Nephron (organoid): Measurements from ENCODE around the gene PISD.

Experiments
- H3K27ac Mint-ChIP-seq, 3 experiments: 2 replicates each; pipeline ENCODE4 v1.8.0; 2020; ENCODE audit warnings: mixed read lengths in 3 of 3, mild to moderate bottlenecking in 2 of 3, moderate library complexity in 1 of 3
- H3K27me3 Mint-ChIP-seq: 2 replicates; pipeline ENCODE4 v1.8.0; 2021; ENCODE audit warnings: low read depth, mild to moderate bottlenecking, moderate library complexity, mixed read lengths
- H3K36me3 Mint-ChIP-seq: 2 replicates; pipeline ENCODE4 v1.8.0; 2020; ENCODE audit warnings: low read depth, mixed read lengths
- H3K4me1 Mint-ChIP-seq: 2 replicates; pipeline ENCODE4 v1.8.0; 2020; ENCODE audit warnings: mixed read lengths
- H3K4me3 Mint-ChIP-seq, 3 experiments: 2 replicates each; pipeline ENCODE4 v1.8.0; 2020; ENCODE audit warnings: mild to moderate bottlenecking in 3 of 3, mixed read lengths in 3 of 3, moderate library complexity in 2 of 3
- H3K9me3 Mint-ChIP-seq: 2 replicates; pipeline ENCODE4 v1.8.0; 2020; ENCODE audit warnings: mixed read lengths
- TF ChIP-seq, protein P1 (sequence below), 3 experiments: fragments of 200-600 bp; sonication (generic); IDR thresholded peaks; one replicate each; pipeline ENCODE4 v1.5.0; 2021; ENCODE audit warnings: antibody characterized with exemption in 3 of 3; ENCODE audit not compliant: unreplicated experiment in 3 of 3

The PISD gene

GRCh38 chr22:31625257-31625640 is 36.8 kb downstream of the PISD start:
- TF ChIP-seq, protein P1, sequence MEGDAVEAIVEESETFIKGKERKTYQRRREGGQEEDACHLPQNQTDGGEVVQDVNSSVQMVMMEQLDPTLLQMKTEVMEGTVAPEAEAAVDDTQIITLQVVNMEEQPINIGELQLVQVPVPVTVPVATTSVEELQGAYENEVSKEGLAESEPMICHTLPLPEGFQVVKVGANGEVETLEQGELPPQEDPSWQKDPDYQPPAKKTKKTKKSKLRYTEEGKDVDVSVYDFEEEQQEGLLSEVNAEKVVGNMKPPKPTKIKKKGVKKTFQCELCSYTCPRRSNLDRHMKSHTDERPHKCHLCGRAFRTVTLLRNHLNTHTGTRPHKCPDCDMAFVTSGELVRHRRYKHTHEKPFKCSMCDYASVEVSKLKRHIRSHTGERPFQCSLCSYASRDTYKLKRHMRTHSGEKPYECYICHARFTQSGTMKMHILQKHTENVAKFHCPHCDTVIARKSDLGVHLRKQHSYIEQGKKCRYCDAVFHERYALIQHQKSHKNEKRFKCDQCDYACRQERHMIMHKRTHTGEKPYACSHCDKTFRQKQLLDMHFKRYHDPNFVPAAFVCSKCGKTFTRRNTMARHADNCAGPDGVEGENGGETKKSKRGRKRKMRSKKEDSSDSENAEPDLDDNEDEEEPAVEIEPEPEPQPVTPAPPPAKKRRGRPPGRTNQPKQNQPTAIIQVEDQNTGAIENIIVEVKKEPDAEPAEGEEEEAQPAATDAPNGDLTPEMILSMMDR (IDR thresholded peaks at IDR 0.05; ENCODE audit: unreplicated experiment in 3 of 3): no peak
- no peaks in the 10 kb centered on the region for H3K27me3 Mint-ChIP-seq
- no peaks in the 10 kb centered on the region for H3K36me3 Mint-ChIP-seq
- H3K27ac Mint-ChIP-seq: peak overlapping the region in 1 of 3 experiments; percentile 66
- peaks cover 37% of the 10 kb centered on the region for H3K4me1 Mint-ChIP-seq
- H3K9me3 Mint-ChIP-seq: no peaks in the 10 kb centered on the region
- H3K4me3 Mint-ChIP-seq: no peak overlapping the region

DNA sequence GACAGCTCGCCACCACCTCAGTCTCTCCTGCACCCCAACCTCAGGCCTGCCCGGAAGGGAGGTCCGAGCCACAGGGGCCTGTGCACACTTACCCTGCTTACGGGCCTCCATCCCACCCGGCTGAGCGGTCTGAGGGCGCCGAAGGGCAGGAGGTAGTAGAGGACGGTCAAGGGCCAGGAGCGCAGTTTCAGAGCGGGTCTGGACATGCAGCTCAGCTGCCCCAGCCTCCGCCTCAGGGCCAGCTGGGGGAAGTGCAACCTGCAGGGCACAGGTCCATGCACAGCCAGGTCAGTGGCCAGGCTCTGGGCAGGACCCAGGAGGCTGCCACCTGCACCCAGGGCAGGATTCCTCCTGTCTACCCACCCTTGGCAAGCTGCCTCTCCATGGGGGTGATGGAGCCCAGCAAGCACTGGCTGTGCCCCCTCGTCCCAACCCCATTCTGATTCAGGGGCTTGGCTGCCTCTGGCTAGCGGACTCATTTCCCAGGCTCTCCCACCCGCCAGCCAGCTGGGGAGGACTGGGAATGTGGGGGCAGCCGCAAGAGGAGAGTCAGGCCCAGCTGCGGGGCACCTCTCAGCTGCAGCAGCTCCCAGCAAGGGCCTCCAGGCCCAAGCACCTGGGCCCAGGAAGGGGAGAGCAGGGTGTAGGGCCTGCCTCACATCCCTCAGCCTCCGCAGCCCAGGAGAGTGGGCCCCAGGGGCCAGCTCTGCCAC is 38.3 kb downstream of the PISD start:
- TF ChIP-seq, protein P1 (IDR thresholded peaks at IDR 0.05; ENCODE audit: unreplicated experiment in 3 of 3): no peak
- Mint-ChIP-seq H3K27ac (no peak overlapping the region), H3K36me3 (peaks cover 10% of the 10 kb centered on the region), H3K9me3 (no peaks in the 10 kb centered on the region), H3K4me3 (no peak overlapping the region), H3K27me3 (no peaks in the 10 kb centered on the region), H3K4me1 (peaks cover 37% of the 10 kb centered on the region)

DNA sequence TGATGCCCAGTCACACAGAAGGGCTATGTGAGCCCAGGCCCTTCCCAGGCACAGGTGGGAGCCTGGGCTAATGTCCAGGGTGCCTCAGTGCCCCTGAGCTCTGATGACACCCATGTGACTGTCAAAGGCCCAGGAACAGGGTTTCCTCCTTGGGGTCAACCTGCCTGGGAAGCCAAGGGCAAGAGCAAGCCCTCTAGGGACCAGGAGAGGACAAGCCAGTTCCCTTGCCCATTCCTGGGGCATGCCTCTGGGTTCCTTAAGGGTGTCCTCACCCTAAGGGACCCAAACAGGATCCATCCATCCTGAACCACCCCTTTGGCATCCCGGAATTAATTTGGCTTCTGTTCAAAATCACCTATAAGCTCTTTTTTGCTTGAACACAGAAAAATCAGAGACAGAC is 39.0 kb downstream of the PISD start:
- H3K4me3 Mint-ChIP-seq: no peak overlapping the region
- peaks cover 10% of the 10 kb centered on the region for H3K36me3 Mint-ChIP-seq

DNA sequence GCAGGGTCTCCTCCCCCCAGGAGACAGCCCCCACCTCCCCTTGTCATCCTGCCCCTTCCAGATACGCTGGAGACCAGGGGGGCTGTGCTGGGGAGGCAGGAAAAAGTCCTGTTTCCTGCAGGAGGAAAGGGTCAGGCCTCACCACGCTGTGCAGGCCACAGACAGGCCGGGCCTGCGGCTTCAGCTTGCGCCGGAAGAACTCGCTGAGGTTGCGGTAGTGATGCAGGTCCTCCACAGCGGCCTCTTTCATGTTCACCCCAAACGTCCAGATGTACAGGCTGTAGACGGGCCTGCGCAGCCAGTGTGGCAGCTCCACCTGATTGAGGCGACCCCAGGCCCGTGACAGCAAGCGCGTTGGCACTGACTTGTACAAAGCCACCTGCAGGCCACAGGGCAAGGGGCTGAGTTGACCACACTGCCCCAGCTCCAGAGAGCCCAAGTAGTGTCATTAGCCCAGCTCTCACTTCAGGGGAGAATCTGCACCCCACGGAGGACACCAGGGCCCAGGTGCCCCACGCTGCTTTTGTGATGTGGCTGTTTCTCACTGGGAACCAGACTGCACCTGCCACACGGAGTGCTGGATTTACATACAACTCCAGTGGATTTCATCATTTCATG is 40.4 kb downstream of the PISD start:
- H3K9me3 Mint-ChIP-seq: no peaks in the 10 kb centered on the region
- H3K4me1 Mint-ChIP-seq: peaks cover 22% of the 10 kb centered on the region
- H3K4me3 Mint-ChIP-seq: no peak overlapping the region
- no peak overlapping the region for H3K27ac Mint-ChIP-seq
- no peaks in the 10 kb centered on the region for H3K27me3 Mint-ChIP-seq
- peaks cover 10% of the 10 kb centered on the region for H3K36me3 Mint-ChIP-seq
- TF ChIP-seq, protein P1 (IDR thresholded peaks at IDR 0.05; ENCODE audit: unreplicated experiment in 3 of 3): no peak

More for the DNA sequence above, 39.0 kb downstream of the PISD start:
- no peaks in the 10 kb centered on the region for H3K27me3 Mint-ChIP-seq
- peaks cover 31% of the 10 kb centered on the region for H3K4me1 Mint-ChIP-seq
- H3K27ac Mint-ChIP-seq: no peak overlapping the region
- H3K9me3 Mint-ChIP-seq: no peaks in the 10 kb centered on the region
- TF ChIP-seq, protein P1 (IDR thresholded peaks at IDR 0.05; ENCODE audit: unreplicated experiment in 3 of 3): no peak

DNA sequence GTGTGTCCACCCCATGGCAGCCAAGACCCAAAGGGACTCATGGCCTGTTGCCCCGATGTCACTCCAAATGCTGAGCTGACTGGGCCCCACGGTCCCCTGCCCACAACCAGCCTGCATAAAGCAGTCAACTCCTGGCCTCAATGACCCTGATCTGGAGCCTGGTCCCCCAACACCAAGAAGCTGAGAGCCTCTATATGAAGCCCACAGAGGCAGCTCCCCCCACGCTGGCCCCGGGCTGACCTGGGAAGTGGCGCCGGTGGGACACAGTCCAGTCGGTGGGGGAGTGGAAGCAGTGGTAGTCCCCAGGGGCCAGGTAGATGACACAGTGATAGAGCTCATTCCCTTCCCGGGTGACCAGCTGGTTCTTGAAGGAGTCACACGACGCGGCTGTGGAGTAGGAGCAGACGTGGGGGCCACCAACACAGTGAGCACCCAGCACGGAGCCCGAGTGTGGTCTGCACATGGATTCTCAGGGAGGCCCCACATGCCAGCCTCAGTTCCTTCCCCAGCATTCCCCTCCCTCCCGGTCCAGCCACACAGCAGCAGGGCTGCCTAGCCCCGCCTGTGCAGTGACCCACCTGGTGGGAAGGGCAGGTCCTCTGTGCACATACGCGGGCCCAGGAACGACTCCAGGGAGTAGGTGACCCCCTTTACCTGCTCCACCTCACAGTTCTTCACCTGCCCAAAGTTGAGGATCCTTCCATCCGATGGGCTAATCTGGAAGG is 41.1 kb downstream of the PISD start:
- Mint-ChIP-seq H3K4me3 (no peak overlapping the region), H3K9me3 (no peaks in the 10 kb centered on the region), H3K27me3 (no peaks in the 10 kb centered on the region), H3K36me3 (peaks cover 10% of the 10 kb centered on the region), H3K4me1 (peaks cover 20% of the 10 kb centered on the region), H3K27ac (no peak overlapping the region)
- TF ChIP-seq, protein P1 (IDR thresholded peaks at IDR 0.05; ENCODE audit: unreplicated experiment in 3 of 3): no peak
